Right lobe of liver (tissue), 4 donors: ENCODE results near the gene KCTD10.

Experiments used
- POLR2A ChIP-seq: fragments of 450-650 bp; IDR thresholded peaks from one replicate; pipeline ENCODE4 v1.6.1; 2017; ENCODE audit warnings: antibody characterized with exemption, mild to moderate bottlenecking
- TF ChIP-seq, protein P1 (sequence below), 4 donors: fragments of 200-600 bp in 3 of 4; fragments of 450-650 bp in 1 of 4; IDR thresholded peaks; one replicate each; pipeline versions ENCODE4 v1.5.1 to v1.8.0; 2016 to 2022; ENCODE audit warnings: antibody characterized with exemption in 4 of 4, mild to moderate bottlenecking in 2 of 4
- donor health status: DM: no; HTN: no; CAD: no.
- donor health status: DM: no; HTN: no; CAD: no.
- donor health status: DM: no; HTN: yes; CAD: no.

DNA sequence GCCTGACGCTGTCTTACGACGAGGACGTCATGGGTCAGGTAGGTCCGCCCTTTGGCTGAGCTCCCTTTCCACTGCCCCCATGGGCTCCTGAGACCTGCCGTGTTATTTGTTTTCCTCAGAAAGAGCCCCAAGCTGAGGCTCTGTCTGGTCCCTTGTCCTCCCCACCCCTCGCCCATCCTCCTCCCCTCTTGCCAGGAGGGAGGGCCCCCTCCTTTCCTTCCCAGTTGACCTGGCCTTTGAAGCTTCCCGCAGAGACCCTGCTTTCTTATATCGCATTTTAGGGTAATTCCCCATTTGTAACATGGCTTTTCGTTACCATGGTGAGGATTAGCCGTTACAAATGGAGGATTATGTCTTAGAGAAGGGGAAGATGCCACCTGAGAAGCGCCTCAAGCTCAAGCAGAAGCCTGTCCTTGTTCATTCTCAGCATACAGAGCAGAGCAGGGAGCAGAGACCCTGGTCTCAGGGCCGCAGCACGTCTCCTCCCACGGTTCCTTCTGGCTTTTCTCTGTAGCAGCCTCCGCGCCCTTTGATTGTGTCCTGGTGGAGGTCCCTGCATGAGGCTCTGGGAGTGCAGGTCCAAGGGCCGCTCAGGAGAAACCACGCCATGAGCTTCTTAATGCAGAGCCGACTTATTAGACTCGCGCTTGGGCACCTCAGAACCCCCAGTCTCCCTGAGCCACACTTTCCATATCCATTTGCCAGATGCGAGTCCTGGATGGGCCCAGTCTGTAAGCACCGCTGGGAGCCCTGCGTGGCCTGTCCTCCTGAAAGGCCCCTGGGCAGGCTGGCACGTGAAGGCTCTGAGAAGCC, 47.6 kb upstream of the KCTD10 start:
- TF ChIP-seq, protein P1, sequence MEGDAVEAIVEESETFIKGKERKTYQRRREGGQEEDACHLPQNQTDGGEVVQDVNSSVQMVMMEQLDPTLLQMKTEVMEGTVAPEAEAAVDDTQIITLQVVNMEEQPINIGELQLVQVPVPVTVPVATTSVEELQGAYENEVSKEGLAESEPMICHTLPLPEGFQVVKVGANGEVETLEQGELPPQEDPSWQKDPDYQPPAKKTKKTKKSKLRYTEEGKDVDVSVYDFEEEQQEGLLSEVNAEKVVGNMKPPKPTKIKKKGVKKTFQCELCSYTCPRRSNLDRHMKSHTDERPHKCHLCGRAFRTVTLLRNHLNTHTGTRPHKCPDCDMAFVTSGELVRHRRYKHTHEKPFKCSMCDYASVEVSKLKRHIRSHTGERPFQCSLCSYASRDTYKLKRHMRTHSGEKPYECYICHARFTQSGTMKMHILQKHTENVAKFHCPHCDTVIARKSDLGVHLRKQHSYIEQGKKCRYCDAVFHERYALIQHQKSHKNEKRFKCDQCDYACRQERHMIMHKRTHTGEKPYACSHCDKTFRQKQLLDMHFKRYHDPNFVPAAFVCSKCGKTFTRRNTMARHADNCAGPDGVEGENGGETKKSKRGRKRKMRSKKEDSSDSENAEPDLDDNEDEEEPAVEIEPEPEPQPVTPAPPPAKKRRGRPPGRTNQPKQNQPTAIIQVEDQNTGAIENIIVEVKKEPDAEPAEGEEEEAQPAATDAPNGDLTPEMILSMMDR (IDR thresholded peaks at IDR 0.05), result no peak
- TF ChIP-seq POLR2A, result no peak
